K562 (cell line): ENCODE results near the gene INO80C. TPM values are rescaled to one million over a fixed set of nuclear protein-coding genes. Genes with fewer than 3 reads are reported as not detected.

ENCODE experiments used
- ATAC-seq: fragments of 200-7000 bp; cut with Tn5 transposase; 3 replicates; pipeline ENCODE4 v1.9.1; 2020; ENCODE audit warnings: moderate library complexity
- BruUV-seq: library from RNA; stranded (reverse); fragments of 400-500 nt; replicated peaks from 2 replicates; lab custom pipeline; 2021; lab: Mats Ljungman, UMichigan
- CTCF ChIA-PET: fragments of 300-600 bp; formaldehyde crosslinking; extraction: SDS; loops from one replicate; lab custom pipeline; 2021; ENCODE audit warnings: low intra/inter-chr PET ratio; lab: Yijun Ruan, JAX
- POLR2A ChIA-PET: fragments of 300-600, 350-650 bp; sonication (Branson Sonifier 250); formaldehyde crosslinking; extraction: SDS; loops from one replicate; lab custom pipeline; 2021; ENCODE audit warnings: antibody characterized with exemption, inconsistent platforms; lab: Yijun Ruan, JAX
- DNase-seq, 4 experiments: peaks; one replicate each; pipeline versions ENCODE4 v3.0.0 to v3.0.0-alpha.2; 2011 to 2018; ENCODE audit warnings: low spot score in 3 of 4, mixed read lengths in 3 of 4; ENCODE audit errors: extremely low read depth in 1 of 4
- FAIRE-seq: peaks from 2 replicates; lab custom pipeline; 2011; peaks lifted over from hg19 to GRCh38; lab: Jason Lieb, UNC
- H2AFZ ChIP-seq: 2 replicates; pipeline ENCODE4 v1.6.0; 2011; ENCODE audit warnings: low read depth, low read length, control low read depth, inconsistent platforms
- H3K27ac ChIP-seq: fragments of 200-600 bp; 3 replicates; pipeline ENCODE4 v1.8.0; 2011; ENCODE audit warnings: low read depth, mild to moderate bottlenecking, control low read depth, inconsistent platforms, low read length, moderate library complexity, mixed read lengths; ENCODE audit errors: extremely low read depth
- H3K27me3 ChIP-seq, 2 experiments: fragments of 300-600 bp in 1 of 2; 2 replicates in 1 of 2; 3 replicates in 1 of 2; pipeline versions ENCODE4 v1.6.0 to v1.8.0; 2011; ENCODE audit warnings: inconsistent platforms in 2 of 2, low read length in 2 of 2, mild to moderate bottlenecking in 1 of 2, mixed read lengths in 1 of 2, moderate library complexity in 1 of 2; ENCODE audit not compliant: control insufficient read depth in 2 of 2, insufficient read depth in 2 of 2
- H3K36me3 ChIP-seq: fragments of 300-600 bp; 3 replicates; pipeline ENCODE4 v1.8.0; 2011; ENCODE audit warnings: mild to moderate bottlenecking, low read length, inconsistent platforms; ENCODE audit not compliant: control insufficient read depth, insufficient read depth
- H3K4me1 ChIP-seq, 2 experiments: fragments of 200-600 bp in 1 of 2; replicated peaks in 1 of 2; 2 replicates in 1 of 2; 3 replicates in 1 of 2; pipeline versions ENCODE4 v1.5.1 to v1.8.0; 2011; ENCODE audit warnings: inconsistent platforms in 2 of 2, low read length in 2 of 2, mild to moderate bottlenecking in 1 of 2, mixed read lengths in 1 of 2, moderate library complexity in 1 of 2; ENCODE audit not compliant: control insufficient read depth in 2 of 2, insufficient read depth in 2 of 2
- H3K4me2 ChIP-seq: 2 replicates; pipeline ENCODE4 v1.6.1; 2011; ENCODE audit warnings: low read length, control low read depth, inconsistent platforms, mixed read lengths; ENCODE audit not compliant: insufficient read depth
- H3K4me3 ChIP-seq: fragments of 200-600 bp; sonication (generic), shearing (Covaris generic); 2 replicates; pipeline ENCODE4 v1.5.1; 2016; ENCODE audit warnings: control low read depth, inconsistent platforms
- H3K79me2 ChIP-seq: fragments of 200-600 bp; 3 replicates; pipeline ENCODE4 v1.8.0; 2011; ENCODE audit warnings: low read length, inconsistent platforms; ENCODE audit not compliant: control insufficient read depth, insufficient read depth
- H3K9ac ChIP-seq, 2 experiments: 2 replicates each; pipeline versions ENCODE4 v1.6.0 to v1.6.1; 2011; ENCODE audit warnings: low read depth in 2 of 2, low read length in 2 of 2, control low read depth in 1 of 2, inconsistent platforms in 1 of 2, mild to moderate bottlenecking in 1 of 2, mixed read lengths in 1 of 2; ENCODE audit not compliant: insufficient read depth in 1 of 2
- H3K9me1 ChIP-seq: one replicate; pipeline ENCODE4 v1.6.0; 2011; ENCODE audit warnings: inconsistent platforms, mild to moderate bottlenecking, low read length, moderate library complexity; ENCODE audit not compliant: control insufficient read depth, insufficient read depth
- H3K9me3 ChIP-seq: replicated peaks from 2 replicates; pipeline ENCODE4 v1.5.1; 2011; ENCODE audit warnings: low read depth, low read length, inconsistent platforms; ENCODE audit not compliant: control insufficient read depth, insufficient read depth
- H4K20me1 ChIP-seq: replicated peaks from 2 replicates; pipeline ENCODE4 v1.6.1; 2011; ENCODE audit warnings: low read length, inconsistent platforms, mixed read lengths; ENCODE audit not compliant: control insufficient read depth, insufficient read depth
- CEBPB ChIP-seq: fragments of 450-650 bp; IDR thresholded peaks from 2 replicates; pipeline ENCODE4 v1.6.1; 2016; ENCODE audit warnings: missing genetic modification characterization, missing compliant biosample characterization
- ELF4 ChIP-seq: fragments of 450-650 bp; formaldehyde crosslinking; IDR thresholded peaks from 2 replicates; pipeline ENCODE4 v1.4.0; 2022; ENCODE audit warnings: missing genetic modification characterization
- HDAC3 ChIP-seq: fragments of 450-650 bp; IDR thresholded peaks from 2 replicates; pipeline ENCODE4 v1.6.1; 2018; ENCODE audit warnings: borderline replicate concordance, mild to moderate bottlenecking, moderate library complexity; ENCODE audit not compliant: partially characterized antibody
- MYNN ChIP-seq, 2 experiments: sonication (generic); formaldehyde crosslinking in 1 of 2; IDR thresholded peaks; 2 replicates each; pipeline versions ENCODE4 v1.5.0 to v1.6.1; 2016 to 2020; ENCODE audit warnings: antibody characterized with exemption in 1 of 2, missing genetic modification reagents in 1 of 2
- NR2C2 ChIP-seq, 2 experiments: fragments of 200-800 bp in 1 of 2; sonication (Bioruptor generic) in 1 of 2; sonication (generic) in 1 of 2; formaldehyde crosslinking in 1 of 2; IDR thresholded peaks; 2 replicates each; pipeline versions ENCODE4 v1.6.1 to v1.8.0; 2016 to 2022; ENCODE audit warnings: mild to moderate bottlenecking in 1 of 2, missing compliant biosample characterization in 1 of 2, missing genetic modification characterization in 1 of 2, missing genetic modification reagents in 1 of 2
- PHB2 ChIP-seq: fragments of 450-650 bp; IDR thresholded peaks from 2 replicates; pipeline ENCODE4 v1.6.1; 2017; ENCODE audit warnings: low read depth
- POLR2A ChIP-seq: fragments of 450-650 bp; conservative IDR thresholded peaks from 2 replicates; pipeline ENCODE4 v1.6.1; 2016
- PRMT5 ChIP-seq: sonication (generic); formaldehyde crosslinking; IDR thresholded peaks from 2 replicates; pipeline ENCODE4 v1.5.0; 2020; ENCODE audit warnings: missing genetic modification reagents
- SRF ChIP-seq, 2 experiments: fragments of 250-450, 450-650 bp in 1 of 2; sonication (Bioruptor Pico) in 1 of 2; sonication (generic) in 1 of 2; formaldehyde crosslinking; IDR thresholded peaks; 2 replicates each; pipeline versions ENCODE4 v1.5.0 to v1.5.1; 2020 to 2022; ENCODE audit warnings: mild to moderate bottlenecking in 1 of 2, missing genetic modification reagents in 1 of 2
- ZBTB8A ChIP-seq: fragments of 450-650 bp; IDR thresholded peaks from 2 replicates; pipeline ENCODE4 v1.6.1; 2018; ENCODE audit warnings: mild to moderate bottlenecking, moderate library complexity; ENCODE audit not compliant: partially characterized antibody
- ZNF717 ChIP-seq: fragments of 250-450 bp; sonication (Bioruptor Pico); IDR thresholded peaks from 2 replicates; pipeline ENCODE4 v1.5.0; 2021
- ZNF830 ChIP-seq: fragments of 250-450 bp; sonication (Bioruptor Pico); IDR thresholded peaks from 2 replicates; pipeline ENCODE4 v1.5.0; 2021; ENCODE audit warnings: mild to moderate bottlenecking
- WGBS: fragments of 100-300 bp; shearing (Covaris generic); methylation state at CpG from one replicate; pipeline ENCODE4 v1.1.6; 2016; ENCODE audit warnings: low coverage, mixed read lengths; ENCODE audit not compliant: insufficient coverage; ENCODE audit errors: missing lambda C conversion rate; 5-methylcytosine and 5-hydroxymethylcytosine counted together
- in situ Hi-C: fragments of 300-500 bp; cut with MboI; formaldehyde crosslinking; loops from 4 replicates; pipeline ENCODE4 v1.15.0; 2018; ENCODE audit warnings: inconsistent platforms, mixed read lengths
- intact Hi-C: fragments of 100-400 bp; cut with micrococcal nuclease; formaldehyde crosslinking; loops from 2 replicates; pipeline ENCODE4 v1.14.2; 2022
- polyA plus RNA-seq, 8 experiments: library from polyadenylated mRNA; depleted of rRNA in 4 of 8; stranded (reverse) in 5 of 8; unstranded in 3 of 8; fragments of >200 nt; fragmentation: Nextera tagmentation in 2 of 8; fragmentation: Illumina TruSeq in 1 of 8; extraction: Ambion mirVana in 2 of 8; extraction: Trizol in 1 of 8; gene quantifications; 2 replicates each; pipeline versions ENCODE4 v1.2.1 to v1.2.3, GENCODE V29; 2011 to 2014; ENCODE audit warnings: inconsistent platforms in 1 of 8, missing spikeins in 1 of 8
- total RNA-seq, 7 experiments: library from RNA; depleted of rRNA in 6 of 7; stranded (reverse); fragments of >200 nt in 6 of 7; fragmentation: Illumina TruSeq in 2 of 7; extraction: Trizol in 2 of 7; gene quantifications; 2 replicates each; pipeline versions ENCODE4 v1.2.1 to v1.2.3, GENCODE V29; 2011 to 2021; ENCODE audit warnings: low replicate concordance in 1 of 7
- TF ChIP-seq, protein P1 (sequence below): fragments of 450-650 bp; formaldehyde crosslinking; IDR thresholded peaks from 2 replicates; pipeline ENCODE4 v1.4.0; 2020; ENCODE audit warnings: mild to moderate bottlenecking, mixed read lengths
- TF ChIP-seq, protein P2 (sequence below): fragments of 450-650 bp; formaldehyde crosslinking; IDR thresholded peaks from 2 replicates; pipeline ENCODE4 v1.4.0; 2020; ENCODE audit warnings: mild to moderate bottlenecking, moderate library complexity

The INO80C gene
- total and polyA plus RNA-seq, 9 of the 15 experiments (the other 6 are each of a cell fraction or from before 2014, with no cell fraction given): 14.3 to 53.3 (median 46.6) TPM

DNA sequence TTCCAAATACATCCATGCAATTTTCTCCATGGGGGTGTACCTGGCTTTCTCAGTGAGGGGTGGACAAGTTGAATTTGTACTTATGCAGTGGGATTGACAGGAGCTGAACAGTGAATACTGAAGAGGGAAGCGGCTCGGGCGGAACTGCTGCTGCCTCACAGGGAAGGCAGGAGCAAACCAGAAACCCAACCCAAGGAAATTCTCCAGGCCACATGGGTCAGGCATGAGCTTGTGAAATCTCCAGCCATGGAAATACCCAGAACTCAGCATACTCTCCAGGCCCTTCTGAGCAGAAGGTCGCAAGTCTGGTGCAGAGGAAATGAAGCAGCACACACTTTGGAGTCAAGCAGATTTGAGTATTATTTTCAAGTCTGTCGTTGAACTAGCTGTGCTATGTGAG is 26.5 kb upstream of the INO80C start:
- TF ChIP-seq ZBTB8A: no peak
- TF ChIP-seq ELF4: no peak
- no peak for TF ChIP-seq HDAC3
- no peak for TF ChIP-seq PRMT5 (CRISPR knock-in tag)
- TF ChIP-seq ZNF830 (CRISPR knock-in tag): no peak
- no peak for TF ChIP-seq CEBPB
- no peak for TF ChIP-seq ZNF717
- TF ChIP-seq SRF (CRISPR knock-in tag; IDR thresholded peaks at IDR 0.05): no peak
- no peak for TF ChIP-seq POLR2A
- no peak for TF ChIP-seq NR2C2 (CRISPR knock-in tag; IDR thresholded peaks at IDR 0.05)
- no peak for TF ChIP-seq NR2C2 (tag; IDR thresholded peaks at IDR 0.05)
- TF ChIP-seq MYNN (IDR thresholded peaks at IDR 0.05): no peak
- TF ChIP-seq MYNN (CRISPR knock-in tag; IDR thresholded peaks at IDR 0.05): no peak
- TF ChIP-seq, protein P1, sequence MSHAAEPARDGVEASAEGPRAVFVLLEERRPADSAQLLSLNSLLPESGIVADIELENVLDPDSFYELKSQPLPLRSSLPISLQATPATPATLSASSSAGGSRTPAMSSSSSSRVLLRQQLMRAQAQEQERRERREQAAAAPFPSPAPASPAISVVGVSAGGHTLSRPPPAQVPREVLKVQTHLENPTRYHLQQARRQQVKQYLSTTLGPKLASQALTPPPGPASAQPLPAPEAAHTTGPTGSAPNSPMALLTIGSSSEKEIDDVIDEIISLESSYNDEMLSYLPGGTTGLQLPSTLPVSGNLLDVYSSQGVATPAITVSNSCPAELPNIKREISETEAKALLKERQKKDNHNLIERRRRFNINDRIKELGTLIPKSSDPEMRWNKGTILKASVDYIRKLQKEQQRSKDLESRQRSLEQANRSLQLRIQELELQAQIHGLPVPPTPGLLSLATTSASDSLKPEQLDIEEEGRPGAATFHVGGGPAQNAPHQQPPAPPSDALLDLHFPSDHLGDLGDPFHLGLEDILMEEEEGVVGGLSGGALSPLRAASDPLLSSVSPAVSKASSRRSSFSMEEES (CRISPR knock-in tag): no peak
- TF ChIP-seq, protein P2, sequence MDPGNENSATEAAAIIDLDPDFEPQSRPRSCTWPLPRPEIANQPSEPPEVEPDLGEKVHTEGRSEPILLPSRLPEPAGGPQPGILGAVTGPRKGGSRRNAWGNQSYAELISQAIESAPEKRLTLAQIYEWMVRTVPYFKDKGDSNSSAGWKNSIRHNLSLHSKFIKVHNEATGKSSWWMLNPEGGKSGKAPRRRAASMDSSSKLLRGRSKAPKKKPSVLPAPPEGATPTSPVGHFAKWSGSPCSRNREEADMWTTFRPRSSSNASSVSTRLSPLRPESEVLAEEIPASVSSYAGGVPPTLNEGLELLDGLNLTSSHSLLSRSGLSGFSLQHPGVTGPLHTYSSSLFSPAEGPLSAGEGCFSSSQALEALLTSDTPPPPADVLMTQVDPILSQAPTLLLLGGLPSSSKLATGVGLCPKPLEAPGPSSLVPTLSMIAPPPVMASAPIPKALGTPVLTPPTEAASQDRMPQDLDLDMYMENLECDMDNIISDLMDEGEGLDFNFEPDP (CRISPR knock-in tag): no peak
- TF ChIP-seq PHB2: no peak
- TF ChIP-seq, all 486 proteins: peak for 0
- FAIRE-seq: no peak
- POLR2A ChIA-PET: no interaction called here

More for the DNA sequence above, 26.5 kb upstream of the INO80C start:
- Histone ChIP-seq H3K9ac (no peak overlapping the region), H2AFZ (no peak overlapping the region), H4K20me1 (no peaks in the 10 kb centered on the region), H3K4me2 (no peak overlapping the region), H3K27me3 (no peaks in the 10 kb centered on the region; a peak in 1 of 5 replicates), H3K79me2 (no peaks in the 10 kb centered on the region), H3K9me1 (no peaks in the 10 kb centered on the region), H3K27ac (no peak overlapping the region), H3K36me3 (no peaks in the 10 kb centered on the region), H3K9me3 (no peaks in the 10 kb centered on the region), H3K4me3 (no peak overlapping the region), H3K4me1 (peaks cover 3 to 10% of the 10 kb centered on the region in 2 experiments; a peak in 3 of 5 replicates)
- ATAC-seq: no peak
- no peak for DNase-seq
- no TSS peak for BruUV-seq
- WGBS: 24% methylated on average over 5 of the region's 5 CpGs
- CTCF ChIA-PET: no interaction called here
- intact Hi-C loops (loop anchor here (5.0 kb wide), 1 partner anchor 117 kb away; no protein-coding TSS in a partner anchor), in situ Hi-C loops (loop anchor here (10.0 kb wide), 1 partner anchor 1941 kb away; no protein-coding TSS in a partner anchor)
